HG03354 (cell line): ENCODE data around the gene FUNDC1.

Experiments used
- ATAC-seq: cut with Tn5 transposase; IDR thresholded peaks from one replicate; pipeline ENCODE4 v1.9.1; 2021; ENCODE audit warnings: mild to moderate bottlenecking; ENCODE audit not compliant: unreplicated experiment, poor library complexity, severe bottlenecking

The FUNDC1 gene

GRCh38 chrX:44483965-44484606, 58.6 kb downstream of the FUNDC1 start:
- ATAC-seq: no peak

- ATAC-seq: no peak
Observed at GRCh38 chrX:44482575-44482974, 60.1 kb downstream of the FUNDC1 start.

- ATAC-seq: no peak
Observed at GRCh38 chrX:44480591-44480990, 62.1 kb downstream of the FUNDC1 start.

GRCh38 chrX:44474410-44474809, 68.2 kb downstream of the FUNDC1 start:
- no peak for ATAC-seq
